IPS-18c (cell line): ENCODE data around the gene NR4A3.
"Not testable (repeated sequence)": the region's sequence is repeated elsewhere in the genome, so short reads cannot be mapped to it uniquely, and the experiment has no call there.

Experiments used
- H3K4me3 ChIP-seq: 2 replicates; pipeline ENCODE4 v1.7.0; 2013; ENCODE audit warnings: low read depth, mild to moderate bottlenecking, low read length, moderate library complexity; ENCODE audit not compliant: insufficient read depth
- H3K9me3 ChIP-seq: one replicate; pipeline ENCODE4 v1.6.1; 2013; ENCODE audit warnings: mild to moderate bottlenecking, low read length, moderate library complexity; ENCODE audit not compliant: control insufficient read depth, insufficient read depth

NR4A3 gene

DNA sequence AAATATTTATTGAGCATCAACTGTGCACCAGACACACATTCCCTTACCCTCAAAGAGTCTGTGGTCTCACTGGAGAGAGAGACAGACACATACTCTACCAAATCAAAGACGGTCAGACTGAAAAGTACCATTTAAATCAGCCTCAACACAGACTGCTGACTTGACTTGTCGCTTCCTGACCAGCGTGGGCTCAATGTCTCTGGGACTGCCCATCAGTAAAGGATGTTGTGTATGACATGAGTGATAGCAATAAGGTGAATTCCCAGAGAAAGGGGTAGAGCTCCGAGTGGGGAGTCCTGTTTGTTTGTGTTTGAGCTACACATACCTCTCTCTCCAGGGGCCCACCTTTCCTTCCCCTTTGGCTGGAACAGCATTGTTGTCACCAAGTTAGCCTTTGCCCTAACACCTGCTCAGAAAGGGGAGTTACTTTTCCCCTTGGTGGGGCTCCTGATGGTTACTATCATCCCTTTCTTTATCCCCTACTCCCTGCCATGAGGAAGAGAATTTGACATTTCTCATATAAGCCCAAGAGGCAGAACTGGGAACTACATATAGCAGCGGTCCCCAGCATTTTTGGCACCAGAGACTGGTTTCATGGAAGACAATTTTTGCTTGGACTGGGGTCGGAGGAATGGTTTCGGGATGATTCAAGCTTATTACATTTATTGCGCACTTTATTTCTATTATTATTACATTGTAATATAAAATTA is 33.9 kb downstream of the NR4A3 start:
- H3K9me3 ChIP-seq = no peaks in the 10 kb centered on the region
- H3K4me3 ChIP-seq = no peak overlapping the region

DNA sequence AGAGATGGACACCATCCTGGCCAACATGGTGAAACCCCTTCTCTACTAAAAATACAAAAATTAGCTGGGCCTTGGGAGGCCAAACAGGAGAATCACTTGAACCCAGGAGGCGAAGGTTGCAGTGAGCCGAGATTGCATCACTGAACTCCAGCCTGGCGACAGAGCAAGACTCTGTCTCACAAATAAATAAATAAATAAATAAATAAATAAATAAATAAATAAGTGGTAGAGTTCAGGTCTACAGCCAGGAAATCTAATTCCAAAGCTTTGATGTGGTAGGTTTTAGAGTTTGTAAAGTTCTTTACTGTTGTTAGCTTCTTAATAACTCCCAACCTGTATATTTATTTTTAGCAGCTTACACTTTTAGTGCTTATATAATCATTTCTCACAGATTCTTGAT is 35.9 kb downstream of the NR4A3 start:
- H3K4me3 ChIP-seq, H3K9me3 ChIP-seq: not testable (repeated sequence)

DNA sequence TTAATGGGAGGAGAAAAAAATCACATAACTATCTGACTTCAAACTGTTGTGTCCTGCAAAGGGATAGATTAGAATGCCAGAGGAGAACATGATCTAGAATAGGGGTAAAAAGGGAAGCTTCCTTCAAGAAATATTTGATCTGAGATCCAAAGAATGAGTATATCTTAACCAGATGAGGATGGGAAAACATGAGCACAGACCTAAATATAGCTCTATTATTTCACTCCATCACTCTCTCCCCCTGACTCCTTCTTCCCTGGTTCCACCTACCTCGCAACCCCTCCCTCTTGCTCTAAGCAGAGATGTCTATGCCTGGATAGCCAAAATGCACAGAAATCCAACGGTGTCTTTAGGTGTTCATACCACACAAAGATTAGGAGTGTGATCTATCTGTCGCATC is 36.4 kb downstream of the NR4A3 start:
- H3K9me3 ChIP-seq = no peaks in the 10 kb centered on the region
- no peak overlapping the region for H3K4me3 ChIP-seq

DNA sequence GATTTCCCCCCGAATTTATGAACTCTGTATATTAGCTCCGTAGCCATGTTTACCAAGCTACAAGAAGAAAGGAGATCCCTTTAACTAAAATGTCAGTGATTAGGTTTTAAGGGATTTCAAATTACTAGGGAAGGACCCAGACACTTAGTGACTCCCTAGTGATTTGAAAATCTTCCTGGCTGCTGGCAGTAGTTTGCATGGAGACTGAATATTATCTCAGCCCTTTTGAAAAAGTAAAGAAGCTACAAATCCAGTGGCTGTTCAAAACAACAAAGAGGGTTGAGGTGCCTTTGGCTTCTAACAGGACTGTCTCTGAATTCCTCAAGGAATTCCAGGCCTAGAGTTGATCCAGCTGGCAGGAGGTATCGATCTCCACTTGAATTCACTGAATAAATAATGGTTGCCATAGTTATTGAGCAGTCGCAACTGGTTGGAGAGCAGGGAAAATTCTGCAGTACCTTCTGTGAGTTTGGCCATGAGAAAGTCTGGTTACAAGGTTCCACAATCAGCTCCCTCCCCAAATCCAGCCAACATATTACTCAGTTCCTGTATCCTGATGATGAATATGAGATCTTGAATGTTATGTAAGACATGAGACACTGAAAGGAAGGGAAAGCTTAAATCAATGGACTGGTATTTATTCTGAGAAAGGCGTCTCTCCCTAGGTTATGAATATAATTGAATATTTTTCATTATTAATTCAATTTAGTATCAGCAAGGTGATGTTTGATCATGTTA is 37.7 kb downstream of the NR4A3 start:
- H3K9me3 ChIP-seq = no peaks in the 10 kb centered on the region
- H3K4me3 ChIP-seq = no peak overlapping the region

DNA sequence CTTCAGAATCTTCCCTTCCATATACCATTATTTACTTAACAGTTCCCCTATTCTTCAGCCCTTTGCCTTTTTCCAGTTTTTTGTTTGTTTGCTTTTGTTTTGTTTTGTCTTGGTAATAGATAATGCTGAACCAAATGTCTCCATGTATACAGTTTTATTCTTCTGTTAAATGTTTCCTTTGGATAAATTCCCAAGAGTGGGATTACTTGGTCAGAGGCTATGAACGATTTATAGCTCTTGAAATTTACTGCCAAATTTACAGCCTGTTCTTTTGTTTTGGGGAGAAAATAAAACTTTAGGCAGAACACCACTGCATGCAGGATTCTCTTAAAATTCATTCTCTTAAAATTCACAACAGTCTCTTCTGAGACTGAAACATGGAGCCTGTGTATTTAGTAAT is 38.6 kb downstream of the NR4A3 start:
- Histone ChIP-seq H3K4me3 (no peak overlapping the region), H3K9me3 (no peaks in the 10 kb centered on the region)

DNA sequence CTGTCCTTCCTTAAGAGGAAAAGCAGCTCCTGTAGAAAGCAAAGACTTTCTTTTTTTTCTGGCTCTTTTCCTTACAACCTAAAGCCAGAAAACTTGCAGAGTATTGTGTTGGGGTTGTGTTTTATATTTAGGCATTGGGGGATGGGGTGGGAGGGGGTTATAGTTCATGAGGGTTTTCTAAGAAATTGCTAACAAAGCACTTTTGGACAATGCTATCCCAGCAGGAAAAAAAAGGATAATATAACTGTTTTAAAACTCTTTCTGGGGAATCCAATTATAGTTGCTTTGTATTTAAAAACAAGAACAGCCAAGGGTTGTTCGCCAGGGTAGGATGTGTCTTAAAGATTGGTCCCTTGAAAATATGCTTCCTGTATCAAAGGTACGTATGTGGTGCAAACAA is 42.3 kb downstream of the NR4A3 start:
- no peak overlapping the region for H3K4me3 ChIP-seq
- no peaks in the 10 kb centered on the region for H3K9me3 ChIP-seq

DNA sequence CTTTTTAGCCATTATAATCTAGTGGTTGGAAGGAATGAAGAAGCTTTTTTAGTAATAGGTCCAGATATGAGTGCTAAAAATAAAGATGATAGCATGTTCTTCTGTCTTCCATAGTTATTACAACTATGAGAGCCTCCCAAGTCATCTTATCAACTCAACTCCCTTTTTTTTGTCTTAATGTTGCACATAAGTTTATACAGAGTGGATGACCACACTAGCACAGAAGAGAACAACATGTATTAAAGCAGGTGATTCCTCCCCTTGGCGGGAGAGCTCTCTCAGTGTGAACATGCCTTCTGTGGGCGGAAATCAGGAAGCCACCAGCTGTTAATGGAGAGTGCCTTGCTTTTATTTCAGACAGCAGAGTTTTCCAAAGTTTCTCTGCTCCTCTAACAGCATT is 44.7 kb downstream of the NR4A3 start:
- Histone ChIP-seq H3K4me3 (no peak overlapping the region), H3K9me3 (no peaks in the 10 kb centered on the region)

DNA sequence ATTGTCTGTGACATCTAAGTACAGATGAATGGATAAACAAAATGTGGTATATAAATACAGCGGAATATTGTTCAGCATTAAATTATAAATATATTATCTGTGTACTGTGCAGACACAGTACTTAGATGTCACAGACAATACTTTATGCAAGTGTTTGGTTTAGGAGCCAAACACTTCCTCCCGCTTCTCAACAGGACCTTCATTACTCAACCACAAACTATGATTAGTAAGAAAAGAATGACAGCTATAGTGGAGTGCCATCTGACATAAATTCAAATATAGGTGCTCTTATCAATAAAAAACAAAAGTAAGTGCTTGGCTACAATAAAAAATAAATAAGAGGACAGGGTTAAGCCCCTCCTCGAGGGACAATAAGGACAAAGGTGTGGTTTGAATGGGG is 45.9 kb downstream of the NR4A3 start:
- no peaks in the 10 kb centered on the region for H3K9me3 ChIP-seq
- H3K4me3 ChIP-seq = no peak overlapping the region

DNA sequence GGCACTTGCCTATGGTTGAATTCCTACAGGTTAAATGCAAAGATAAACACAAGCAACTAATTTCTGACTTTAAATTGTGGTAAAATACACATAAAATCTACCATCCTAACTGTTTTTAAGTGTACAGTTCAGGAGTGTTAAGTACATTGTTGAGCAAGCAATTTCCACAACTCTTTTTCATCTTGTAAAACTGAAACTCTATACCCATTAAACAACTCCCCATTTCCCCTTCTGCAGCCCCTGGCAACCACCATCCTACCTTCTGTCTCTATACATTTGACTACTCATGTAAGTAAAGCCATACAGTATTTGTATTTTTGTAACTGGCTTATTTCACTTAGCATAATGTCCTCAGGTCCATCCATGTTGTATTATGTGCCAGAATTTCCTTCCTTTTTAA is 46.3 kb downstream of the NR4A3 start:
- no peak overlapping the region for H3K4me3 ChIP-seq
- H3K9me3 ChIP-seq = no peaks in the 10 kb centered on the region

DNA sequence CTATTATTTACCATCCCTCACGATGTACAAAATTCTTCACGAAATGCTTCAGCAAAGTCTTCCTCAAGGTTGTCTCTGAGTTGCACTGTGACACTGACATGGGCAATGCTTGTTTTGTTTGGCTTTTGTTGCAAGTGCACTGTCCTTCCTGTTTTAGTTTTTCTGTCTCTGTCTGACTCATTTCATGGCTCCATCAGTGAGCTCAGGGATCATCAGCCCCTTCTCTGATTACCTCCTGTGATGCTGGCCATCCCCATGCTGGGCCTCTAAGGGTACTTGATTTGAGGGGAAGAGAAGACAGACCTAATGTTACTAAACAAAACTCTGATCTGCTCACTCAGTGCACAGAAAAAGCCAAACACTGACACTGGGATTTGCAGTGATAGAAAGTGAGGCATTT is 47.2 kb downstream of the NR4A3 start:
- Histone ChIP-seq H3K4me3 (no peak overlapping the region), H3K9me3 (no peaks in the 10 kb centered on the region)

DNA sequence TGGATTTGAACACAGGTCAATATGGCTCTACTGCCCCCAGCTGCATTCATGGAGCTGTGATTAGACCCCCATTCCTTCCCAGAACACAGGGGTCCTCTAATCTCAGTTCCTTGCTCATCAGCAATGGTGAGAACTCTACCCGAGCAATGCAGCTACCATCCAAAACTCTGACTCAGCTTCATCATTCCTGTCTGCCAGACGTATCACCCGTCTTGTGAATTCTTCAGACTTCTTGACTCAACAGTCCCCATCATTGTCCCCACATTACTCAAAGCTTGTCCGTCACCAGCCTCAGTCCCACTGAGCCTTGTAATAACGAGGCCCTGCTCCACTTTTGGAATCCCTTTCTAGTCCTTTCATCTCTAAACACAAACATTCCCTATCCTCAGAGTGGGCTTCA is 48.4 kb downstream of the NR4A3 start:
- H3K9me3 ChIP-seq = no peaks in the 10 kb centered on the region
- H3K4me3 ChIP-seq = no peak overlapping the region

DNA sequence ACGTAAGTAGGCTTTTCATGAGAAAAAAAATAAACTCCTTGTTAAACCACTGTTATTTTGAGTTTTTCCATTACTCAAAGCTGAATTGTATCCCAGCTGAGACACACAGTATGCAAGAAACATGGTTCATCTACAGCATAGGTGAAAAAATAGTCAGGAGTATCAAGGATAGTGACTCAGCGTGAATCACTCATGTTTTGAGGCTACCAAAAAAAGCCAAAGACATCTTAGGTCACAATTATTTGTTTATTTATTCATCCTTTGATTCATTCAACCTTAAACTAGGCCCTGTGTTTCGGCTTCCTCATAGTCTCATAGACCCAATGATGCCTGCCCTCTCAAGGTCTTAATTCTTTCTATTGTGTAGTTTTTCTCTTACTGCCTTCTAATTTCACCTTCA is 51.8 kb downstream of the NR4A3 start:
- no peak overlapping the region for H3K4me3 ChIP-seq
- no peaks in the 10 kb centered on the region for H3K9me3 ChIP-seq

DNA sequence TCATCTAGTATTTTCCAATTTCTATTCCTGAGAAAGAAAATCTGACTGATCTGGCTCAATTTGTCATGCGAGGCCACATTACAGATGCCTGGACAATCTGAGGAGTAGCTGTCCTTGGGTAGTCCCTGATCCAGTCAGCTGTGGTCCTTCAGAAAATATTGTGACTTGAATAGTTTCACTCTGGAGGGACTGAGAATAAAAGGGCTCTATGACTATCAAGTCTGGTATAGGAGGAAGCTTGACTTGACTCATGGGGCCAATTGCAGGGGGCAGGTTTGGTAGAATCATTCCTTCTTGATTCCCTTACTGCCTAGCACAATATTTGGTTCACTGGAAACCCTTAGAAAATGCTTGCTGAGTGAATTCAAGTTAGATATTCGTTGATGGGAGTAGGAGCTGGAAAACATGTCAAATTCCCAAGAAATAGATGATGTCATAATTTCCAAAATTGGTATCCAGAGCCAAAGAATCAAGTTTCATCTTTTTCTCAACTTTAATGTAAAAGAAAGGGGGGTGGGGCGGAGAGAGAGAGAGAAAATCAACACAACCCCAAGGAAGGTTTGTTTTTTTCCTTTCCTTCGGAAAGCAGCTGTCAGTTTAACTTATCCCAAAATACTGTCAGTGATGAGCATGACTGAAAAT is 52.4 kb downstream of the NR4A3 start:
- Histone ChIP-seq H3K9me3 (no peaks in the 10 kb centered on the region), H3K4me3 (no peak overlapping the region)

DNA sequence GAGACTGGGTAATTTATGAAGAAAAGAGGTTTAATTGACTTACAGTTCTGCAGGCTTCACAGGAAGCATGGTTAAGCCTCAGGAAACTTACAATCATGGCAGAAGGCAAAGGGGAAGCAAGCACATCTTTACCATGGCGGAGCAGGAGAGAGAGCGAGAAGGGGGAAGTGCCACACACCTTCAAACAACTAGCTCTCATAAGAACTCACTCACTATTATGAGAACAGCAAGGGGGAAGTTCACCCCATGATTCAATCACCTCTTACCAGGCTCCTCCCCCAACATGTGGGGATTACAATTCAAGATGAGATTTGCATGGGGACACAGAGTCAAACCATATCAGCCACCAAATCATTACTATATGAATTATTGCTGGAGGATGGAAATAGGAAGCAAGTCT is 54.5 kb downstream of the NR4A3 start:
- Histone ChIP-seq H3K9me3 (no peaks in the 10 kb centered on the region), H3K4me3 (no peak overlapping the region)

DNA sequence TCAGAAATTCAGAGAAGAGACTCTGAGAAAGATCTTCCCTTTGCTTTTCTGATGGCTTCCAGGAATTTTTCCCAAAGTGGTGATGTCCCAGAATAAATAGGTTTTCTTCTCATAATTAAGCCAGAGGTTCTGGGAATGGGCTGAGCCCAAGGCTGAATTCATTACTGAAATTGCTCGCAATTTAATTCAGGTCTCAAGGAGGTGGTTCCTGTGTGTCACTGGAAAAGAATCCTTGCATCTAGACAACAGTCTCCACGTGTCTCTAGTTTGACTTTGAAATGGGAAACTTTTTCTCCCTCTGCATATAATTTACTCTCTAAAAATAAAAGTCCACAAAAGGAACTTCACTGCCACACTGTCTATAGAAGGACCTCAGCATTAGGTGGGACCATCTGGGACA is 57.0 kb downstream of the NR4A3 start:
- Histone ChIP-seq H3K4me3 (no peak overlapping the region), H3K9me3 (no peaks in the 10 kb centered on the region)

DNA sequence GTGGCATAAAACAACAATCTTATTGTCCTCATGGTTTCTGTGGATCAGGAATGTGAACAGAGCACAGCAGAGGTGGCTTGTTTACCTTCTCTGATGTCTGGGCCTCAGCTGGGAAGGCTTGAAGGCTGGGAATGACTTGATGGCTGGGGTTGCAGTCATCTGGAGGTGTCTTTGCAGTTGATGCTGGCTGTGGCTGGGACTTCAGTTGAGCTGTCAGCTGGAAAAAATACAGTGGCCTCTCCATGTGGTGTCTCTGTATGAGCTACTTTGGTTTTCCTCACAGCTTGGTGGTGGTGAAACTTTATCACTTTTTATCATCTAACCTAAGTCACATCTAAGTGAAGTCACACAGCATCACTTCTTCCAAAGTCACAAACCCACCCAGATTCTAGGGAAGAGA is 60.1 kb downstream of the NR4A3 start:
- no peaks in the 10 kb centered on the region for H3K9me3 ChIP-seq
- H3K4me3 ChIP-seq = no peak overlapping the region

DNA sequence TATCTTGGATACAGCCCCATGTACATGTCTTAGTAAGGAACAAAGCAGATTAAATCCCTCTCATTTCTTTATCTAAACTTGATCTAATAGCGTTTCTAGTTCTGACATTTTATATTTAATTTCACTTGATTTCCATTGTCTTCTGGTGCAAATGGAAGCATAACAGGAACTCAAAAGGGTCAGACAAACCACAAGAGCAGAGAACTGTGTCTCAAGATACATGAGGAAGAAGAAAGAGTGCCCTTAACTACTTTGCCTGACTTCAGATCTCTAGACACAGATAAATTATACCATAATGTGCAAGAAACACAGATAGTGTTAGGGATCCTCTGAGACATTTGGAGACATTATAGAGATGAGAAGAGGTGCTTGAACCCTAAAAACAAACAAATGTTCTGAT is 64.1 kb downstream of the NR4A3 start:
- Histone ChIP-seq H3K9me3 (no peaks in the 10 kb centered on the region), H3K4me3 (no peak overlapping the region)

DNA sequence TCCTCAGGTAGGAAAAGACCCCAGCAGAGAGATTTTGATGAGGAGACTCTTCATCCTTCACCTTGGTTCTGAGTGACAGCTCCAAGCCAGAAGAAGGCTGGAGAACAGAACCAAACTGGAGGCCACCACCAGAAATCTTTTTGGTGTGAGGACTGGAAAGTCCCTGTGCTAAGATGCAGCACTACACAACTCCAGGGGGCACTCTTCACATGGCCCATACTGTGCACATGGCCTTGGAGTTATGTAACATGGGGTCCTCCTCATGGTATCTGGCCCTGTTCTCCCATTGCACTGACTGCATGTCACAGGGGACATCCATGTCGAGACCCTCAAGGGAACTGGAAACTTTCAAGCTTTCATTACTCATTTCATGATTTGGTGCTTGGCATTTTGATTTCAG is 67.4 kb downstream of the NR4A3 start:
- no peak overlapping the region for H3K4me3 ChIP-seq
- no peaks in the 10 kb centered on the region for H3K9me3 ChIP-seq
